Progenitor cell of endocrine pancreas (in vitro differentiated cells): Measurements from ENCODE around the gene FGF22. TPM values are rescaled to one million over a fixed set of nuclear protein-coding genes. Genes with fewer than 3 reads are reported as not detected.

ENCODE experiments used
- DNase-seq: peaks from one replicate; pipeline ENCODE4 v3.0.0; 2021; ENCODE audit warnings: low spot score; ENCODE audit not compliant: unreplicated experiment
- H3K27ac Mint-ChIP-seq: 2 replicates; pipeline ENCODE4 v1.8.0; 2021; ENCODE audit warnings: mild to moderate bottlenecking, moderate library complexity, mixed read lengths
- H3K27me3 Mint-ChIP-seq: 2 replicates; pipeline ENCODE4 v1.8.0; 2021; ENCODE audit warnings: mixed read lengths
- H3K36me3 Mint-ChIP-seq: 2 replicates; pipeline ENCODE4 v1.8.0; 2022; ENCODE audit warnings: mixed read lengths; ENCODE audit not compliant: insufficient read depth
- H3K4me1 Mint-ChIP-seq: 2 replicates; pipeline ENCODE4 v1.8.0; 2021; ENCODE audit warnings: low read depth, mixed read lengths
- H3K4me3 Mint-ChIP-seq: 2 replicates; pipeline ENCODE4 v1.8.0; 2021; ENCODE audit warnings: low read depth, mild to moderate bottlenecking, moderate library complexity, mixed read lengths
- H3K9me3 Mint-ChIP-seq: 2 replicates; pipeline ENCODE4 v1.8.0; 2021; ENCODE audit warnings: low read depth, mixed read lengths
- total RNA-seq: library from RNA; stranded (reverse); gene quantifications from 2 replicates; pipeline ENCODE4 v1.2.1, GENCODE V29; 2021
- TF ChIP-seq, protein P1 (sequence below): fragments of 200-600 bp; sonication (generic); IDR thresholded peaks from one replicate; pipeline ENCODE4 v1.5.0; 2021; ENCODE audit warnings: antibody characterized with exemption, mild to moderate bottlenecking; ENCODE audit not compliant: unreplicated experiment

The FGF22 gene
- total RNA-seq, 1 donor from 2014 or later = 0.43 TPM

DNA sequence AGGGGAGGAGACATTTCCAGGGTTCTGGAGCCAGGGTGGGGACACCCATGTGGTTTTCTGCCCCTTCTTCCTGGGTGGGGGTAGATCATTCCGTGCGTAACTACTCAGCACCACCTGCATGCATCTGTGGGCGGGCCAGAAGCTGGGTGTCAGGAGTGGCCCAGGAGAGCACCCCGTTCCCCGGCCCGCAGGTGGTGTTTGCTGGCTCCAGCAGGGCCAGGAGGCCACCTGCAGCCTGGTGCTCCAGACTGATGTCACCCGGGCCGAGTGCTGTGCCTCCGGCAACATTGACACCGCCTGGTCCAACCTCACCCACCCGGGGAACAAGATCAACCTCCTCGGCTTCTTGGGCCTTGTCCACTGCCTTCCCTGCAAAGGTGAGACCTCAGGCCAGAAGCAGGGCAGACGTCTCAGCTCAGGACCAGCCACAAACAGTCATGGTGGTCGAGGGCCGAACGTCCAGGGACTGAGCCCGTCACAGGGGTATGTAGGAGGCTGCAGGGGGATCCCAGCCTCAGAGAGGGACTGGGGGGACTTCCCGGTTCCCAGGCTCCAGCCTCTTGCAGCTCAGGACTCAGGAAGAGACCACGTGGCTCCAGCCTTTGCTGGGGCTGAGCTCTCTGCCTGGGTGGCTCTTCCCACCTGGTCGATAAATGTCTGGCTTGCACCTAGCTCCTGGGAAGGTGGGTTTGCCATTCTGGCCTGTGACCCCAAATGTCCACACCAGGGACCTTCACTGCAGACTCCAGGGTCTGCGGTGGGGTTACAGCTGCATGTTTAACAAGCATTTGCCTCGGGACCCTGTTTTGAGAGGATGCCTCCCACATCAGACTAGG is 38.1 kb downstream of the FGF22 start:
- no peaks in the 10 kb centered on the region for H3K36me3 Mint-ChIP-seq
- H3K27ac Mint-ChIP-seq = no peak overlapping the region
- no peaks in the 10 kb centered on the region for H3K9me3 Mint-ChIP-seq
- TF ChIP-seq, protein P1, sequence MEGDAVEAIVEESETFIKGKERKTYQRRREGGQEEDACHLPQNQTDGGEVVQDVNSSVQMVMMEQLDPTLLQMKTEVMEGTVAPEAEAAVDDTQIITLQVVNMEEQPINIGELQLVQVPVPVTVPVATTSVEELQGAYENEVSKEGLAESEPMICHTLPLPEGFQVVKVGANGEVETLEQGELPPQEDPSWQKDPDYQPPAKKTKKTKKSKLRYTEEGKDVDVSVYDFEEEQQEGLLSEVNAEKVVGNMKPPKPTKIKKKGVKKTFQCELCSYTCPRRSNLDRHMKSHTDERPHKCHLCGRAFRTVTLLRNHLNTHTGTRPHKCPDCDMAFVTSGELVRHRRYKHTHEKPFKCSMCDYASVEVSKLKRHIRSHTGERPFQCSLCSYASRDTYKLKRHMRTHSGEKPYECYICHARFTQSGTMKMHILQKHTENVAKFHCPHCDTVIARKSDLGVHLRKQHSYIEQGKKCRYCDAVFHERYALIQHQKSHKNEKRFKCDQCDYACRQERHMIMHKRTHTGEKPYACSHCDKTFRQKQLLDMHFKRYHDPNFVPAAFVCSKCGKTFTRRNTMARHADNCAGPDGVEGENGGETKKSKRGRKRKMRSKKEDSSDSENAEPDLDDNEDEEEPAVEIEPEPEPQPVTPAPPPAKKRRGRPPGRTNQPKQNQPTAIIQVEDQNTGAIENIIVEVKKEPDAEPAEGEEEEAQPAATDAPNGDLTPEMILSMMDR = no peak
- H3K4me3 Mint-ChIP-seq = peak overlapping the region; percentile 14
- H3K4me1 Mint-ChIP-seq = peaks cover 5% of the 10 kb centered on the region
- H3K27me3 Mint-ChIP-seq = peaks cover 6% of the 10 kb centered on the region
- no peak for DNase-seq

- DNase-seq = no peak
- Mint-ChIP-seq H3K4me1 (peaks cover 5% of the 10 kb centered on the region), H3K27ac (peak overlapping the region; percentile 82), H3K27me3 (peaks cover 3% of the 10 kb centered on the region), H3K4me3 (peak overlapping the region; percentile 70), H3K36me3 (no peaks in the 10 kb centered on the region), H3K9me3 (no peaks in the 10 kb centered on the region)
- TF ChIP-seq, protein P1 = no peak
Measured at GRCh38 chr19:678791-679388, 39.2 kb downstream of the FGF22 start.

GRCh38 chr19:679418-680286 is 40.0 kb downstream of the FGF22 start:
- TF ChIP-seq, protein P1 = no peak
- Mint-ChIP-seq H3K4me3 (peak overlapping the region; percentile 70), H3K4me1 (peaks cover 5% of the 10 kb centered on the region), H3K27ac (no peak overlapping the region), H3K36me3 (no peaks in the 10 kb centered on the region), H3K9me3 (no peaks in the 10 kb centered on the region), H3K27me3 (peaks cover 3% of the 10 kb centered on the region)
- no peak for DNase-seq

DNA sequence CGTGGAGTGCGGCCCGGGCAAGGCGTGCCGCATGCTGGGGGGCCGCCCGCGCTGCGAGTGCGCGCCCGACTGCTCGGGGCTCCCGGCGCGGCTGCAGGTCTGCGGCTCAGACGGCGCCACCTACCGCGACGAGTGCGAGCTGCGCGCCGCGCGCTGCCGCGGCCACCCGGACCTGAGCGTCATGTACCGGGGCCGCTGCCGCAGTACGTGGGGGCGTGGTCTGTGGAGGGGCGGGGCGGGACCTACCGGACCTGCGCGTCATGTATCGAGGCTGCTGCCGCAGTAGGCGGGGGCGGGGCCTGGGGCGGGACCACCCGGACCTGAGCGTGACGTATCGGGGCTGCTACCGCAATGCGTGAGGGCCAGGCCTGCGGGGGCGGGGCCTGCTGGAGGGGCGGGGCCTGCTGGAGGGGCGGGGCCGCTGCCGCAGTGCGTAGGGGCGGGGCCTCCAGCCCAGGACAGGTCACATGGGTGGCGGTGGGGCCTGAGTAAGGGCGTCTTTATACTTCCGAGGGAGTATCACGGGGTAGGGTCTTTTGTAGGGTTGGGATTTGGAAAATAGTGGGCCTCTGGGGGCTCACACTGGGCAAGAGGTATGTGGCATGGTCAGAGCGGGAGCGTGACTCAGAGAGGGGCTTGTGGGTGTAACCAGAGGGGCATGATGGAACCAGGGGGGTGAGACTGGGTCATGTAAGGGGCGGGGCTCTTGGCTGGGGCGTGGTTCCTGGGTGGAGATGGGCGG is 40.8 kb downstream of the FGF22 start:
- H3K4me3 Mint-ChIP-seq = peak overlapping the region; percentile 91
- no peaks in the 10 kb centered on the region for H3K27me3 Mint-ChIP-seq
- TF ChIP-seq, protein P1 = peak; percentile 57
- peak; percentile 99 for DNase-seq
- H3K36me3 Mint-ChIP-seq = no peaks in the 10 kb centered on the region
- H3K27ac Mint-ChIP-seq = peak overlapping the region; percentile 99
- no peaks in the 10 kb centered on the region for H3K9me3 Mint-ChIP-seq
- H3K4me1 Mint-ChIP-seq = peaks cover 1% of the 10 kb centered on the region
